ENCODE results near the gene VSTM2B.
"Not testable (repeated sequence)": the region's sequence is repeated elsewhere in the genome, so short reads cannot be mapped to it uniquely, and the experiment has no call there.

VSTM2B gene

DNA sequence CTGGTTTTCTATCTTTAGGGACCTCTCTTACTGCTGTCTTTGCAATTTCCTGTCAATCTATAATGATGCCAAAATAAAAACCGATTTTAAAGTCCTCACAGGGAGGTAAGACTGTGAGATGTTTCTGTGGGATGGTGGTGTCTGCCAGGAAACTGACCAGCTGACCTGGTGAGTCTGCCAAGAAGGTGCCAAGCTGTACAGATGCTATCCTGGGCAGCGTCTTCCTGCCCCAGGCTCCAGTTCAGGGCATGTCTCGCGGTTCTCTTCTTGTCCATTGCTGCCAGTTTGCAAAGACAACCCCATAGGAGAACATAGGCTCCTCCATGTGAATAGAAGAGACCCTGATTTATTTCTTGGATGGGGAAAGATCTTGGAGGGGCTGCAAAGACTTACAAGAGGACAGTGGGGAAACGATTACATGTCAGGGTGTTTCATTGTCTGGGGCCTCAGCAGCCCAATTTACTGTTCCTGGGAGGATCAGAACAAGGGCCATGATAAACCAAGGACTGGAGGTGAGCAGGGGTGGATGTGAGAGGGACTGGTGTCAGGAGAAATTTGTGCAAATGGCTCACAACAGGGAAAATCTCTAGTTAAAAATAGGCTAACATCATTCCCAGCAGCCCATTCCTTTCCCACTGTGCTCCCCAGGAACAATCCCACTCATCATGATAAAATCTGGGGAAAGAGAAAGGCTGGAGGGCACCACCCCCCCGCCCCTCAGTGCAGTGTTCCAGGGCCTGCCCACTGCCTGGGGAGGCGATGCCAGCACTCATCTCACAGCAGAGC is 42.7 kb upstream of the VSTM2B start:
- H3K4me3 ChIP-seq (ENCODE audit: low read length) = no peak overlapping the region
- DNase-seq (ENCODE audit: low read depth) = no peak
- TF ChIP-seq, protein P1, sequence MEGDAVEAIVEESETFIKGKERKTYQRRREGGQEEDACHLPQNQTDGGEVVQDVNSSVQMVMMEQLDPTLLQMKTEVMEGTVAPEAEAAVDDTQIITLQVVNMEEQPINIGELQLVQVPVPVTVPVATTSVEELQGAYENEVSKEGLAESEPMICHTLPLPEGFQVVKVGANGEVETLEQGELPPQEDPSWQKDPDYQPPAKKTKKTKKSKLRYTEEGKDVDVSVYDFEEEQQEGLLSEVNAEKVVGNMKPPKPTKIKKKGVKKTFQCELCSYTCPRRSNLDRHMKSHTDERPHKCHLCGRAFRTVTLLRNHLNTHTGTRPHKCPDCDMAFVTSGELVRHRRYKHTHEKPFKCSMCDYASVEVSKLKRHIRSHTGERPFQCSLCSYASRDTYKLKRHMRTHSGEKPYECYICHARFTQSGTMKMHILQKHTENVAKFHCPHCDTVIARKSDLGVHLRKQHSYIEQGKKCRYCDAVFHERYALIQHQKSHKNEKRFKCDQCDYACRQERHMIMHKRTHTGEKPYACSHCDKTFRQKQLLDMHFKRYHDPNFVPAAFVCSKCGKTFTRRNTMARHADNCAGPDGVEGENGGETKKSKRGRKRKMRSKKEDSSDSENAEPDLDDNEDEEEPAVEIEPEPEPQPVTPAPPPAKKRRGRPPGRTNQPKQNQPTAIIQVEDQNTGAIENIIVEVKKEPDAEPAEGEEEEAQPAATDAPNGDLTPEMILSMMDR (conservative IDR thresholded peaks at IDR 0.05; ENCODE audit: low read length) = no peak

DNA sequence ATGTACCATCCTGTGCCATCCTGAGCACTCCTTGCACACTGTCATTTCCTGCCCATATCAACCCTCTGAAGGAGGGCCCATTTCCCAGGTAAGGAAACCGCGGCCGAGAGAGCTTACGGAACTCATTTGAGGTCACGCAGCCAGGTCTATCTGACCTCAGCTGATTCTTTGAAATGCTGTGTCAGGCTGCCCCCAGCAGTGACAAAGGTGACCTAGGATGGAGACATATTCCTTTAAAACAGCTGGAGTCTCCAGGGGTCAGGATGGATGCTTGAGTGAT is 42.2 kb upstream of the VSTM2B start:
- H3K4me3 ChIP-seq (ENCODE audit: low read length) = no peak overlapping the region
- no peak for DNase-seq (ENCODE audit: low read depth)
- TF ChIP-seq, protein P1 (conservative IDR thresholded peaks at IDR 0.05; ENCODE audit: low read length) = no peak

DNA sequence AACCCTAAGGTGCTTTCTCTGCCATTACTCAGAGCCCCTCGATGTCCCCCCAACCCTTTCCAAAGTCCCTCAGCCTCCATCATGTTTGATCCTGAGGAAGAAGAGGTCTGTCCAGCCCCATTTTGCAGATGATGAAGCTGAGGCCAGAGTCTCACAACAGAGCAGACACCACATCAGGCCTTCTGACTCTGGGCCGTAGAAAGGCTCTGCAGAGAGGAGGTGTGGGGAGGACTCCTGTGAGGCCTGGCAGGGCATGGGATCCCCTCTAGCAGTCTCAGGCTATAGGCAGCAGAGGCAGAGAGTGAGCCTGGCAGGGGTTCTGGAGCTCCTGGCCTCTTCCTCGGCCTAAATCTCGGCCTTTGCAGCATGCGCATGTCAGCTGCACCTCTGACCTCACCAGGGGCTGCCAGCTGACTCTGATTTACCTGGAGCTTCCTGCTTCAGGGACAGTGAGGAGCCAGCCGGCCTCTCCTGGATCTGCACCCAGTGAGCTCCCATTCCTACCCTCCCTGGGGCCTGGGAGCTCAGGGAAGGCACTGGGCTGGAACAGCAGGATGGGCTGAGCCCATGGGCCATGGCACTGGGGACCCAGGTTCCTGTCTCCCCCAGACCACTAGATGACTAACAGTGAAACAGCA is 41.7 kb upstream of the VSTM2B start:
- TF ChIP-seq, protein P1 (conservative IDR thresholded peaks at IDR 0.05; ENCODE audit: low read length) = no peak

DNA sequence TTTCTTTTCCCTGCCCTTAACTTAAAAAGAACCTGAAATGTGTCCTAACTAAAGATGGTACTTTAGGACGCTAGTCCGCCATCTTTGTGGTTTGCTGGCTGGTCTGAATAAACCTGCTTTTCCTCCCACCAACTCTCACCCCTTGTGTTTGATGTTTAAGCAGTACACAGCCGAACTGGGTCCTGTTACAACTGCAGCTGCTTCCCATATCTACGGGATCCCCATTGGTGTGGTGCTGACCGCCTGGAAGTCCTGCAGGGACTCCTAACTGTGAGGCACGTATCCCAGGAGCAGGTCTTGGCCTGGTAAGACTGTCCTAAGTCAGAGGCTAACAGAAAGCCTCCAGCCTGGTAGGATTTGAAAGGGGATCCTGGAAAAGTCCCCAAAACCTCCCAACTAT is 40.9 kb upstream of the VSTM2B start:
- TF ChIP-seq, protein P1 (conservative IDR thresholded peaks at IDR 0.05; ENCODE audit: low read length) = no peak
- no peak overlapping the region for H3K4me3 ChIP-seq (ENCODE audit: low read length)
- no peak for DNase-seq (ENCODE audit: low read depth)

More for the DNA sequence above, 41.7 kb upstream of the VSTM2B start:
- no peak overlapping the region for H3K4me3 ChIP-seq (ENCODE audit: low read length)
- no peak for DNase-seq (ENCODE audit: low read depth)

DNA sequence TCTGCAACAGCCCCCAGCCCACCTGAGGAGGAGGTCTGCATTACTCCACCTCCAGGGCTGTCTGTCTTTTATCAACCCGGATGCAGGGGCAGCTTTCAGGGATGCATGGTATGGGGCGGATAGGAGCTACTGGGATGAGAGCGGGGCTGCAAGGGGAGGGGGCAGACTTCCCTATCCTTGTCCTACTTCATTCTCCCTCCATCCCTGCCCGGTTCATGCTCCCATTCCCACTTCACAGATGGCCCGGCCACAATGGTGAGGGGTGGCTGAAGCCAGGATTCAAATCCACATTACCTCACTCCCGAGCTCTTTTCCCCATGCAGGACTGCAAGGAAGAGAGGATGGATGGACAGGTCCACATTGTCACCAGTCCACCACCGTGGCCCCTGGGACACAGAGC is 40.5 kb upstream of the VSTM2B start:
- TF ChIP-seq, protein P1 (conservative IDR thresholded peaks at IDR 0.05; ENCODE audit: low read length) = no peak
- no peak for DNase-seq (ENCODE audit: low read depth)
- H3K4me3 ChIP-seq (ENCODE audit: low read length) = no peak overlapping the region

DNA sequence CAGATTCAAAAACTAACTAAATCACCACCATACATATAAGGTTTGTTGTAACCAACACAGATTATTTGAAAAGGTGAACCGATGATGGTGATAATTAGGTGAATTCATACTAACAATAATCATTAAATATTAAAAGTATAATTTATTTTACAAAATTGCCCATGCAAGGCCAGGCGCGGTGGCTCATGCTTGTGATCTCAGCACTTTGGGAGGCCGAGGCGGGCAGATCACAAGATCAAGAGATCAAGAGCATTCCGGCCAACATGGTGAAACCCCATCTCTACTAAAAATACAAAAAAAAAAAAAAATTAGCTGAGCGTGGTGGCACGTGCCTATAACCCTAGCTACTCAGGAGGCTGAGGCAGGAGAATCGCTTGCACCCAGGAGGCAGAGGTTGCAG is 38.8 kb upstream of the VSTM2B start:
- DNase-seq (ENCODE audit: low read depth); H3K4me3 ChIP-seq (ENCODE audit: low read length): not testable (repeated sequence)

DNA sequence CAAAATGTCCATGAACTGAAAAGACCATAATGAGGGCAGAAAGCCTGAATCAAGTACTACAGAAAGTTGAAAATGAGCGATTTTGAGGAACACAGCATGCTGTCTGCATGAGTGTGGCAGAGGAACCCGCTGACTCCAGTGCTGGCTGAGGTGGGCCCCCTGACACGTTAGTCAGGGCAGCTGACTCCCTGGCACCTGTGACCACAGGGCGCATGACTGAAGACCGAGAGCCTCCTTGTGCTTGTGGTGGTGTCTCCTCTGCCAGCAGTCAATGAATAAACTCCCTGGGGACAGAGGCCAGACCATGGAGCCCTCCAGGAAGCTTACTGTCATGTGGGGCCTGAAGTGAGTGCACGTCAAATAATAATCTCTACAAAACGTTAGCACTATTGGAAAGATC is 38.4 kb upstream of the VSTM2B start:
- no peak for DNase-seq (ENCODE audit: low read depth)
- TF ChIP-seq, protein P1 (conservative IDR thresholded peaks at IDR 0.05; ENCODE audit: low read length) = no peak
- no peak overlapping the region for H3K4me3 ChIP-seq (ENCODE audit: low read length)
